GM23338 (cell line): ENCODE results near the gene SLC2A1.

Source experiments
- CTCF ChIP-seq, 2 experiments: fragments of 200-600 bp in 1 of 2; sonication (generic) in 1 of 2; conservative IDR thresholded peaks; 2 replicates each; pipeline versions ENCODE4 v1.5.1 to v1.6.1; 2016 to 2017; ENCODE audit warnings: antibody characterized with exemption in 2 of 2, low read depth in 2 of 2, mild to moderate bottlenecking in 2 of 2, moderate library complexity in 1 of 2
- POLR2AphosphoS5 ChIP-seq: IDR thresholded peaks from 2 replicates; pipeline ENCODE4 v1.6.1; 2016; ENCODE audit warnings: antibody characterized with exemption, low read depth

- TF ChIP-seq CTCF (conservative IDR thresholded peaks at IDR 0.05; ENCODE audit: low read depth in 2 of 2) = no peak
- no peak for TF ChIP-seq POLR2AphosphoS5
Measured at GRCh38 chr1:42955311-42956063, 3.2 kb downstream of the SLC2A1 start.
